Endometrial microvascular endothelial cells (primary cell): ENCODE results near the gene HTR5A. TPM values are rescaled to one million over a fixed set of nuclear protein-coding genes. Genes with fewer than 3 reads are reported as not detected.
"Not testable (repeated sequence)": the region's sequence is repeated elsewhere in the genome, so short reads cannot be mapped to it uniquely, and the experiment has no call there.

Experiments
- in situ Hi-C: cut with HindIII; loops from 2 replicates; pipeline ENCODE4 v1.10.0; 2017; ENCODE audit warnings: low sequenced_read_pairs, low pct_unique_long_range_greater_than_20kb; ENCODE audit errors: inconsistent ontology term
- total RNA-seq: library from RNA; depleted of rRNA; stranded (reverse); fragments of >200 nt; gene quantifications from one replicate; pipeline ENCODE4 v1.2.3, GENCODE V29; 2015; ENCODE audit errors: inconsistent ontology term

Gene HTR5A
- not detected for total RNA-seq

DNA sequence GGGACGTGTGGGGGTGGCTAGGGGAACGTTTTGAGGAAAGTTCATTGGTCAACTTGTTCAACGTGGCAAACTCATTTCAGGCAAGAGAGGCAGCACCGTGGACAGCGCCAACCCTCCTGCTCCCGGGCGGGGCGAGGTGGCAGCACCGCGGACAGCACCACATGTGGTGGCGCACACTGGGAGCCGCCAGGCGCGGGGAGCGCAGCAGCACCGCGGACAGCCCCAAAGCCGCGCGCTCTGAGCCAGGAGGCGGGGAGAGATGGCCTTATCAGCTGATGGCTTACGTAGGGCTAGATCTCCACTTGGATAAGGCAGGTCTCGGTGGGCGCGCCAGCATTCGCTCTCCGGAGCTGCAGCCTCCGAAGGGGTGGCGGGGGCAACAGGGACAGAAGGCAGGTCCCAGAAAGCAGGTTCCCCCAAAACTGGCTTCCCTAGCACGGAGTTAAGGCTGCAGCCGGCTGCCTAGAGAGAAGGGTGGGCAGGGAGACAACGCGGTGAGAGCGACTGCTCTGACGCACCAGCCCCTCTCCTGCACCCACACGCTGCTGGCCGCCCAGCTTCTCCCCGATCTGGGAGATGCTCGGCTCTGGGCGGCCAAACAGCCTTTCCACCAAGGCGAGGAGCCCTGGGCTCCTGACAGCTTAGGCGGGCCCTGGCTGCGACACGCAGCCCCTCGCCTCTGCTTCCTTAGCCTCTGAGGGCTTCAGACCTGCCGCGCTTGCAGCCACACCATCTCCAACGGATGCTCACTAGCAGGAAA is at the start of gene HTR5A:
Gene HTR5A, plus strand, starts transcription at position 333 of the 760 bp plus-strand sequence. CDS start 576 bp downstream, outside the sequence.
- in situ Hi-C loops: no loop called here

DNA sequence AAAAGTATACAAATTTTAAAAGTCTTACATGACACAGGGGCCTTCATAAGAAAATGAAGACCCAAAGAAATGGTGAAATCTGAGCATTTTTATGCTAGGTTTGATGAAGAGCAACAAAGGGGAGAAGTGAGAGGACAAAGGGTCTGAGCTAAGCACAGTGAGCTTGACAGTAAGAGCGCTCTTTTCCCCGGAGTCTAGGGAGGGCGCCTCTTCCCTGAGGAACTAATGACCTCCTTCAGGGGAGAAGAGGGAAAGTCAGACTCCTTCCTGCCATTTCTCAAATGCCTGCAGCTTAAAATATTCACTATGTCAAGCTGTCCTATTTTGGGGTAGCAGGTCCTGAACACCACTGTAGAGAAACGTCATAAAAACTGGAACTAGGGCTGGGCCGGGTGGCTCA is 49.1 kb upstream of the HTR5A start:
- in situ Hi-C loops: no loop called here

DNA sequence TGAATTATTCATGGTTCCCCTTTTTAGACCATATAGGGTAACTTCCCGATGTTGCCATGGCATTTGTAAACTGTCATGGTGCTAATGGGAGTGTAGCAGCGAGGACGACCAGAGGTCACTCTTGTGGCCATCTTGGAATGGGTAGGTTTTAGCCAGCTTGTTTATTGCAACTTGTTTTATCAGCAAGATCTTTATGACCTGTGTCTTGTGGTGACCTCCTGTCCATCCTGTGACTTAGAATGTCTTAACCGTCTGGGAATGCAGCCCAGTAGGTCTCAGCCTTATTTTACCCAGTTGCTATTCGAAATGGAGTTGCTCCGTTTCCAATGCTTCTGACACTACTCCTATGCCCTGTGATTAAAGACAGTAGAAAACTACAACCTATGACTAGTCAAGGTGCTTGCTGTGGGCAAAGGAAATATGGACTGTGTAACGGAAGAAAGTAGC is 48.4 kb upstream of the HTR5A start:
- in situ Hi-C loops: no loop called here

DNA sequence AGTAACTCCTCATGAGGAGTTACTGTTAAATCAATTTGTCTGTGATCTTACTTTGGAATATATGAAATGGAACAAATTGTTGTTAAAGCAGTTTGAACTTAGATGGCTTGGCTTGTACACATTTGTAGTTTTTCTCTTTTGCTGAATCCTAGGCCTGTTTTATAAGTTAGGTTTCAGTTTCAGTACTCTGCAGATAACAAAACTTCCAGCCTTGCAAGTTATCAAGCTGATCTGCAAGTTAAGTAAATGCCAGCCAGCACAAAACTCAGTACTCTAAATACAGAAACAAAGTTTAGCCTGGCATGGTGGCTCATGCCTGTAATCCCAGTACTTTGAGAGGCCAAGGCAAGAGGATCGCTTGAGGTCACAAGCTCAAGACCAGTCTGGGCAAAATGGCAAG is 42.2 kb upstream of the HTR5A start:
- in situ Hi-C loops: no loop called here

DNA sequence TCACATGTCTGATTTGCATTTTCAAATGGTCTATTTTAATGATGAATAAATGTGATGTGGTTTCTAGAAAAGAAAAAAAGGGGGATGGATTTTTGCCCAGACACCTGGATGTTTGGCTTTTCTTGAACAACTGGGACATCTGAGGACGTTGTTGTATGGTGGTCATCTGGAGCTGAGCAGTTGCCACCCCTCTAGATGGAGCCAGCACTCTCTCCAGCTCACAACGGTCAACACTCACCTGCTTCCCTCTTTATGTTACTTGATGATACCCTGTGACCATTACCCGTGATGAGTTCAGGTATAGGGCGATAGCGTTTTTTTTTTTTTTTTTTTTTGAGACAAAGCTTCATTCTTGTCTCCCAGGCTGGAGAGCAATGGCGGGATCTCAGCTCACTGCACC is 37.1 kb upstream of the HTR5A start:
- in situ Hi-C loops: no loop called here

DNA sequence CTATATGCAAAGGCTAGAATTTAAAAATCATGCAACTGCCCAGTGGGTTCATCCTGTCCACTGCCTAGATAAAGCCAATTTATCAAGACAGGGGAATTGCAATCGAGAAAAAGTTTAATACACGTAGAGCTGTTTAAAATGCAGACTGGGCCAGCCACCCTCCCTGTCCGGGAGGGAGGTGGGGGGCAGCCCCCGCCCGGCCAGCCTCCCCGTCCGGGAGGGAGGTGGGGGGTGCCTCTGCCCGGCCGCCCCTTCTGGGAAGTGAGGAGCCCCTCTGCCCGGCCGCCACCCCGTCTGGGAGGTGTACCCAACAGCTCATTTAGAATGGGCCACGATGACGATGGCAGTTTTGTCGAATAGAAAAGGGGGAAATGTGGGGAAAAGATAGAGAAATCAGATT is 35.6 kb upstream of the HTR5A start:
- in situ Hi-C loops: not testable (repeated sequence)

DNA sequence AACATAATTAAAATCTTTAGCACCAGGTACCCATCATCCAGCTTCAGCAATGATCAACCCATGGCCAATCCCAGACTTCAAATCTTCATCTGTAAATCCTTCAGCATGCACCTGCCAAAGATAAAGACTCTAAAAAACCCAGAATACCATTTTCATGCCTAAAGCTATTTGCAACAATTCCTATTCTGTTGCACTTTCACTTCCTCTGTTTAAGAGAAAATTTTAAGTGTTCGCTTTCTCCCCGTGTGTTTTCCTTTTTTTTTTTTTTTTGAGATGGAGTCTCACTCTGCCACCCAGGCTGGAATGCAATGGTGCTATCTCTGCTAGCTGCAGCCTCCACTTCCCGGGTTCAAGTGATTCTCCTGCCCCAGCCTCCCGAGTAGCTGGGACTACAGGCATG is 31.8 kb upstream of the HTR5A start:
- in situ Hi-C loops: no loop called here

DNA sequence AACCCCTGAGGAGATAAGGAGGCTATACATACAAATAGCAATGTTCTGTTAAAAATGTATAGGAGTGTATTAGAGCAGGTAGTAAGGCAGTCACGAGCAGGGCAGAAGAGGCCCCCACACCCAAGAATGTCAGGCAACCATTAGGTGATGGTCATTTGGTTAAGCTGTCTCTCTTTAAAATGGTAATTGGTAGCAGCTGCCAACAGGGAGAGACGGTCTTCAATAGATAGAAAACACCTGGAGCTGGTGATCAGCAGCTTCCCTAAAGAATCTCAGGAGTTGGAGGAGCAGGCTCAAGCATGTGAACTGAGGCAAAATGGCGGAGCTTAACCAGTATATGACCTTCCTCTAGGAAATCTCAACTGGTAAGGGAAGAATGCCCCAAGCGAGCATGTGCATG is 26.4 kb upstream of the HTR5A start:
- in situ Hi-C loops: no loop called here

DNA sequence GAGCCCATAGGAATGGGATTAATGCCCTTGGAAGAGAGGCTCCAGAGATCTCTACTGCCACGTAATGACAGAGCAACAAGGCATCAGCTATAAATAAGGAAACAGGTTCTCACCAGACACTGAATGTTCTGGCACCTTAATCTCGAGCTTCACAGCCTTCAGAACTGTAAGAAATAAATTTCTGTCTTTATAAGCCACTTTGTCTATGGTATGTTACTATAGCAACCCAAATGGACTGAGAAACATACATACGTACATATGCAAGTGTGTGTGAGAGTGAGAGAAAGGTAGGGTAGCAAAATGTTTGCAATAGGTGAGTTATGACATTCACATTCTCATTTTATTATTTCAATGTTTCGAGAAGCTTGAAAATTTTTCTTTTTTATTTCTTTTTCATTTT is 22.1 kb upstream of the HTR5A start:
- in situ Hi-C loops: no loop called here

DNA sequence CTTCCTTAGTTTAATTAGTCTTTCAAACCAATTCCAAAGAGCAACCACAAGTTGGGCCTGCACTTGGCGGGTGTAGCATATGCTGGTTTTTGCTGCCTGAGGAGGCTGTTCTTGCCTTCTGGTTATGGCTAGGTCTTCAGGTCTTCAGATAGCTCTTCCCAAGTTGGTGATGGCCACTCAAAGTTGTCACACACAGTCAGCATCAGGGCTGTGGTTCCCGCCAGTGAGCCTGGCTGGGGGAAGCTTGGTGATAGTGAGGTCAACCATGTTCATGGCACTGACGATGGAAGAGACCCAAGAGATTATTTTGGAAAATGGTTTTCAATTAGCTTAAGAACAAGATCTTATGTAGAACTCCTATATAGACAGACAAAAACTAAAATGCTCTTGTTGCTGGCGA is 18.8 kb upstream of the HTR5A start:
- in situ Hi-C loops: no loop called here

DNA sequence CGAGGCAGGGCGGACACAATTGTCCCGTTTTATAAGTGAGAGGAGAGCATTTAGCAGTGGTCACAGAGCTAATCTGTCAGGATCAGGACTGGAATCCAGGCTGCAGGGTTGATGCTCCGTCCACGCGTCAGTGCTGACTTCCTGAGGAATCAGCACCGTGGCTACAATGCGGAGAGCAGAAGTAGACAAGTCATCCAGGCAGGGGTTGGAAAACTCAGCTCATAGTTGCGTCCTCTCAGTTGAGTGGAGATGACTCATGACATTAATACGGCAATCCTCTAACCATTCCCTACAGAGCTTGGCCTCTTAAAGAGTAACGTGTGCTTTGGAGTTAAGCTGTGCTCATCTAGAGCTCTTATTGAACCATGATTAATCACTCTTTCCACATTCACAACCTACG is 17.1 kb upstream of the HTR5A start:
- in situ Hi-C loops: no loop called here

DNA sequence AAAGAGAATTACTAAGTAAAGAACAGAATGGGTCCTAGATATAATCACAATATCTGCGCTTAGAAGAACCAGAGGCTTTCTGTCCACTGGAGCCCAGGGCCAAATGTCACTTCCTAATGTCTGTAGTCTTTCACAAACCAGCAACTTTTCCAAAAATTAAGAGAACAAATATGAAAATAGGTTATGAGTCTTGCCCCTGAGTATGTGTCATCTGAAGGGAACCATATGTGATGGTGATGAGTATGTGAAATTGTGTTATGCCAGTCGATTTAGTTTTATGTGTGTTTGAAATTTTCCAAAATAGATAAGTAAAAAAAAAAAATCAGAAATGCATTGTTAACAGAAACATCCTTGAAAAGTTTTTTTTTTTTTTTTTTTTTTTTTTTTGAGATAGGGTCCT is 15.4 kb upstream of the HTR5A start:
- in situ Hi-C loops: no loop called here

DNA sequence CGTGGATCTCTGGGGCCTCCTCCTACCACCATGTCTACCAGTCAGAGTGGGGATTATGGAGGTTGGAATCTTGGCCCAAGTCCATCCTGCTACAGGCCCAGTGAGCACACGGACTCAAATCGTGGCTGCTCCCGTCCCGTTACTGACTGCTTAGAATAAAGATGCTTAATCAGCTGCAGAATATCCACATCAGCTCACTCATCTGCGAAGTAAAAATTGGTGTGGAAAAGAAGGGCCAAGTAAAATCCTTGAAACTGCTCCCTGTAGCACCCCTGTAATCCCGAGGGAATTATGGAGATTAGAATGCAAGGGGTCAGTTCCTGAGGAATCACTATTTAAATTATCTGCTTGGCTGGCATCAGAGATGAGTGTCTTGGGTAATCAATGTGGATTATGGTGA is 13.0 kb upstream of the HTR5A start:
- in situ Hi-C loops: no loop called here

DNA sequence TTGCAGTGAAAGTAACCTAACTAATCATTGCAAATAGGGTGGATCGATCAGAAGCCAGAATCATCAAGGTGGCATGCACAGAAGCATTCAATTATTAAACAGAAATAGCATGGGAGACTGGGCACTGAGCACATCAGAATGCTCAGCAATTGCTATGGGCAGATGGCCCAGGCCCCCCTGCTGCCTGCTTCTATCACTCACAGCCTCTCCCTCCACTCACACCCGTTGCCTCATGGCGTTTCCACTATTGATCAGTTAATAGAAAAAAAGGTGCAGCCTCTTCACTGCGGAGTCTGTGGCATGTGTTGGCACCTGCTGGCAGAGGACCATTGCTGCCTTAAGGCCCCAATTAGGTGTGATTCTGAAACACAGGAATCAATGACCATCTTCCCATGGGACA is 11.2 kb upstream of the HTR5A start:
- in situ Hi-C loops: no loop called here

DNA sequence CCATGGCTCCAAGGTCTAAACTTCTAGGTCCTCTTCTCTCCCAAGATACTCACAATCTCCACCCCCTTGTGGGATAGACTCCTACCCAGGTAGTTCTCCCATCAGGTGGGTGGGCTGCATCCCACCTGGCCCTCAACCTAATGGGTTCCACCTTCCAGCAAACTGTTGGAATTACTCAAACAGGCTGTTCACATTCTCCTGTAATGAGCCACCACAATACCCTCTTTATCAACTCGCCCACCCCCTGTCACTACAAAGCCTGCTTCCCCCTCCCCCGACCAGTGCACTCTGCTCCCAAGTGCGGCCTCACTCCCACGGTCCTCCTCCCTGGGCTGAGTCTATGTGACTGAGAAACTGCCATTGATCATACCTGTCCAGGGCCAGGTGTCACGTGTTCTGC is 10.4 kb upstream of the HTR5A start:
- in situ Hi-C loops: no loop called here

DNA sequence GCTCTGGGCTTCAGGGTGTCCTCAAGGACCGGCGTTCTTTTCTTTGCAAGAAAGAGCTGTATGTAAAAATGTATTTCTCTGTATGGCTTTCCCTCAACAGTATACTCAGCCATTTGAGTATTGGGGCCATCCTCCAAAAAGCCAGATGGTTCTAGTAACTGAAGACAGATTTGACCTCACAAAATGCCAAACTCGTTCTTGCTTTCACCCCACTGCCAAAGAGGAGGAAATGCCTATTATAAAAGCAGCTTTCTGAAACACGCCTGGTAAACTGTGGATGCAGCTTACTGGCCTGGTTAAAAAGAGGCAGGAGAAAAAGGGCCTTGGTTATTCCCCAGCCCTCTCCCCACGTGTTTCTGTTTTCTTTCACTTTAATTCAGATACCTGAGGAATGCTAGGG is 7.7 kb upstream of the HTR5A start:
- in situ Hi-C loops: no loop called here

DNA sequence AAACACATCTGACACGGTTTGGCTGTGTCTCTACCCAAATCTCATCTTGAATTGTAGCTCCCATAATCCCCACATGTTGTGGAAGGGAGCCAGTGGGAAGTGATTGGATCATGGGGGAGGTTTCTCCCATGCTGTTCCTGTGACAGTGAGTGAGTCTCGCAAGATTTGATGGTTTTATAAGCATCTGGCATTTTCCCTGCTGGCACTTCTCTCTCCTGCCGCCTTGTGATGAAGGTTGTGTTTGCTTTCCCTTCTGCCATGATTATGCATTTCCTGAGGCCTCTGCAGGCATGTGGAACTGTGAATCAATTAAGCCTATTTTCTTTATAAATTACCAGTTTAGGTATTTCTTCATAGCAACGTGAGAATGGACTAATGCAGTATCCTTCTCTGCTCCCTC is 5.9 kb upstream of the HTR5A start:
- in situ Hi-C loops: no loop called here

DNA sequence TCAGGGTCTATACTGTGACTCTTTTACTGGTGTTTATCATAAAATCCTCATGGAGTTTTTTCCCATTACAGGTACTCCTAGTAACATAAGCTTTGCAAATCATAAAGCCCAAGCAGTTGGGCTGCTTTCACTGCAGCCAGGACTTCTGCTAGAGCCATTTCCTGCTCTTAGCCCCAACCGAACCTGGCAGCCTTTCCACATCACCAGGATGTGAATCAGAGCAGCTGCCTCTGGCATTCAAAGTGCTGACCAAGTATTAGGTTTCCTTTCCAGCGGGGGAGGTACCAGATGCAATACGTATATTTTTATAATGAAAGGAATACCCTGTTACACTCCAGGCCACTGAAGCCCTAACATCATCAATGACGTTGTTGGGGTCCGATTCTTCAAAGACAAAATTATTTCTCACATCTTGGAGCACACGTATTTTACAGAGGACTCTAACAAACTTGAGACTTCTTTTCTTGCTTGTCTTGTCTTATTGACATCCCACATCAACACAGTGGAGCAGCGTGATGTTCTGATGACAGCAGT is 3.6 kb upstream of the HTR5A start:
- in situ Hi-C loops: no loop called here

DNA sequence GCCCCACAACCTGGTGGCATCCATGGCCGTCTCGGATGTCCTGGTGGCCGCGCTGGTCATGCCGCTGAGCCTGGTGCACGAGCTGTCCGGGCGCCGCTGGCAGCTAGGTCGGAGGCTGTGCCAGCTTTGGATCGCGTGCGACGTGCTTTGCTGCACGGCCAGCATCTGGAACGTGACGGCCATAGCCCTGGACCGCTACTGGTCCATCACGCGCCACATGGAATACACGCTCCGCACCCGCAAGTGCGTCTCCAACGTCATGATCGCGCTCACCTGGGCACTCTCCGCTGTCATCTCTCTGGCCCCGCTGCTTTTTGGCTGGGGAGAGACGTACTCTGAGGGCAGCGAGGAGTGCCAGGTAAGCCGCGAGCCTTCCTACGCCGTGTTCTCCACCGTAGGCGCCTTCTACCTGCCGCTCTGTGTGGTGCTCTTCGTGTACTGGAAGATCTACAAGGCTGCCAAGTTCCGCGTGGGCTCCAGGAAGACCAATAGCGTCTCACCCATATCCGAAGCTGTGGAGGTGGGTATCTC is 1.1 kb downstream of the HTR5A start:
- in situ Hi-C loops: no loop called here

DNA sequence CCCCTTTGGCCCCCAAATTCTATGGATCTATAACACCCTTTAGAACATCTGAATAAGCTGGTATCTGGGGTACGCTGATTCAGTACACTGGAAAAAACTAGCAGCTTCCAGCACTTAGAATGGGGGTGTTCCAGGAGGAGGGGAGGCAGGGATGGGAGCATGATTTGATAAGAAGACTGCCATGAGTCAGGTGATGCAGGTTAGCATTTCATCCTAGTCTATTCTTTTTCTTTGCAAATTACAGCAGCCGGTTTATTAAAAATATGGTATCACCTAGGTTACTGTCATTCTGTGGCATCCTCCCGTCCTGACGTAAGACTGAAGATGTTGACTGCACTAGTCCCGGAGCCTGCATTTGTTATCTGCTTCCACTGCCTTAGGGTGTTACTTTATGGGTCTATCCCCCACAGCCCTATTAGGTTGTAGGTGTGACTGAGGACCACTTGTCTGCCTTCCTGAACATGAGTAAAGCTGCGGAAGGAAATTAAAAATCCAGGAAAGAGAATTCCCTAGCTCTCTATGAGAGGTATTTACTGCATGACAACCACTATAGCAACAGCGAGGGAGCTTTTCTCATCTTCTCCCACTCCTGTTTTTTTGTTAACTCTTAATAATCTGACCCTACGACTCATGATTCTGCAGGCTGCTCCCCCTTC is 1.9 kb downstream of the HTR5A start:
- in situ Hi-C loops: no loop called here
